ENCODE results near the gene RAB6B. TPM values are rescaled to one million over a fixed set of nuclear protein-coding genes. Genes with fewer than 3 reads are reported as not detected.

RAB6B gene
- total and polyA plus RNA-seq, 2 experiments from 2014 or later = 1.2 to 3.9 TPM

DNA sequence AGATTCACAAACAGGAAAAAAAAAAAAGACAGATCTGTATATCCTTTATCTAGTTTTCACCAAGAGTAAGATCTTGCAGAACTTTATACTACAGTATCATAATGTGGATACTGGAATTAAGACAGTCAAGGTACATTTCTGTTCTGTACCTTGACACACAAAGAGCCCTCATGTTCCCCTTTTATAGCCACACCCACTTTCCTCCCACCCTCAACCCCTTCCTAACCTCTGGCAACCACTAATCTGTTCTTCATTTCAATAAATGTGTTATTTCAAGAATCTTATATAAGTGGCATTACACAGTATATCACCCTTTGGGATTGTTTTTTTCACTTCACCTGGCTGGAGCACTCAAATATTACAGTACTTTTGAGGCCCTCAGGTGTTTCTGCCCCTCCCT is 3.6 kb upstream of the RAB6B start:
- Histone ChIP-seq H2AFZ (no peak overlapping the region), H3K79me2 (replicated peaks; ENCODE audit: insufficient read depth) (no peaks in the 10 kb centered on the region), H3K27ac (ENCODE audit: low read depth) (no peak overlapping the region), H3K9me2 (ENCODE audit: insufficient read depth) (no peaks in the 10 kb centered on the region), H3K4me2 (no peak overlapping the region), H3K4me3 (no peak overlapping the region), H3F3A (replicated peaks; ENCODE audit: low read depth) (no peaks in the 10 kb centered on the region), H3K4me1 (ENCODE audit: insufficient read depth) (no peaks in the 10 kb centered on the region), H3K27me3 (ENCODE audit: insufficient read depth) (peaks cover 35% of the 10 kb centered on the region), H4K20me1 (replicated peaks; ENCODE audit: insufficient read depth) (no peaks in the 10 kb centered on the region), H3K36me3 (ENCODE audit: insufficient read depth) (no peaks in the 10 kb centered on the region)
- Mint-ChIP-seq H3K36me3 (ENCODE audit: low read depth) (no peaks in the 10 kb centered on the region), H3K27ac (no peak overlapping the region), H3K9me3 (no peaks in the 10 kb centered on the region), H3K4me3 (no peak overlapping the region), H3K4me1 (no peaks in the 10 kb centered on the region), H3K27me3 (ENCODE audit: insufficient read depth, low read depth, poor library complexity) (peaks cover 21% of the 10 kb centered on the region)
- TF ChIP-seq STAT1 (IDR thresholded peaks at IDR 0.05; ENCODE audit: unreplicated experiment) (no peak), EZH2 (IDR thresholded peaks at IDR 0.05; ENCODE audit: low read depth, unreplicated experiment) (no peak), CREB1 (CRISPR knock-in tag; IDR thresholded peaks at IDR 0.05; ENCODE audit: low read depth) (no peak), EZH2phosphoT487 (IDR thresholded peaks at IDR 0.05; ENCODE audit: unreplicated experiment) (no peak), ZNF331 (CRISPR knock-in tag; IDR thresholded peaks at IDR 0.05; ENCODE audit: low read depth) (no peak), POLR2AphosphoS5 (IDR thresholded peaks at IDR 0.05; ENCODE audit: low read depth) (no peak), ZNF114 (CRISPR knock-in tag; IDR thresholded peaks at IDR 0.05) (no peak), JUNB (IDR thresholded peaks at IDR 0.05; ENCODE audit: unreplicated experiment) (no peak), NANOG (IDR thresholded peaks at IDR 0.05; ENCODE audit: borderline replicate concordance) (no peak)
- TF ChIP-seq, protein P1, sequence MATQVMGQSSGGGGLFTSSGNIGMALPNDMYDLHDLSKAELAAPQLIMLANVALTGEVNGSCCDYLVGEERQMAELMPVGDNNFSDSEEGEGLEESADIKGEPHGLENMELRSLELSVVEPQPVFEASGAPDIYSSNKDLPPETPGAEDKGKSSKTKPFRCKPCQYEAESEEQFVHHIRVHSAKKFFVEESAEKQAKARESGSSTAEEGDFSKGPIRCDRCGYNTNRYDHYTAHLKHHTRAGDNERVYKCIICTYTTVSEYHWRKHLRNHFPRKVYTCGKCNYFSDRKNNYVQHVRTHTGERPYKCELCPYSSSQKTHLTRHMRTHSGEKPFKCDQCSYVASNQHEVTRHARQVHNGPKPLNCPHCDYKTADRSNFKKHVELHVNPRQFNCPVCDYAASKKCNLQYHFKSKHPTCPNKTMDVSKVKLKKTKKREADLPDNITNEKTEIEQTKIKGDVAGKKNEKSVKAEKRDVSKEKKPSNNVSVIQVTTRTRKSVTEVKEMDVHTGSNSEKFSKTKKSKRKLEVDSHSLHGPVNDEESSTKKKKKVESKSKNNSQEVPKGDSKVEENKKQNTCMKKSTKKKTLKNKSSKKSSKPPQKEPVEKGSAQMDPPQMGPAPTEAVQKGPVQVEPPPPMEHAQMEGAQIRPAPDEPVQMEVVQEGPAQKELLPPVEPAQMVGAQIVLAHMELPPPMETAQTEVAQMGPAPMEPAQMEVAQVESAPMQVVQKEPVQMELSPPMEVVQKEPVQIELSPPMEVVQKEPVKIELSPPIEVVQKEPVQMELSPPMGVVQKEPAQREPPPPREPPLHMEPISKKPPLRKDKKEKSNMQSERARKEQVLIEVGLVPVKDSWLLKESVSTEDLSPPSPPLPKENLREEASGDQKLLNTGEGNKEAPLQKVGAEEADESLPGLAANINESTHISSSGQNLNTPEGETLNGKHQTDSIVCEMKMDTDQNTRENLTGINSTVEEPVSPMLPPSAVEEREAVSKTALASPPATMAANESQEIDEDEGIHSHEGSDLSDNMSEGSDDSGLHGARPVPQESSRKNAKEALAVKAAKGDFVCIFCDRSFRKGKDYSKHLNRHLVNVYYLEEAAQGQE (IDR thresholded peaks at IDR 0.05; ENCODE audit: unreplicated experiment) = no peak
- TF ChIP-seq, protein P2, sequence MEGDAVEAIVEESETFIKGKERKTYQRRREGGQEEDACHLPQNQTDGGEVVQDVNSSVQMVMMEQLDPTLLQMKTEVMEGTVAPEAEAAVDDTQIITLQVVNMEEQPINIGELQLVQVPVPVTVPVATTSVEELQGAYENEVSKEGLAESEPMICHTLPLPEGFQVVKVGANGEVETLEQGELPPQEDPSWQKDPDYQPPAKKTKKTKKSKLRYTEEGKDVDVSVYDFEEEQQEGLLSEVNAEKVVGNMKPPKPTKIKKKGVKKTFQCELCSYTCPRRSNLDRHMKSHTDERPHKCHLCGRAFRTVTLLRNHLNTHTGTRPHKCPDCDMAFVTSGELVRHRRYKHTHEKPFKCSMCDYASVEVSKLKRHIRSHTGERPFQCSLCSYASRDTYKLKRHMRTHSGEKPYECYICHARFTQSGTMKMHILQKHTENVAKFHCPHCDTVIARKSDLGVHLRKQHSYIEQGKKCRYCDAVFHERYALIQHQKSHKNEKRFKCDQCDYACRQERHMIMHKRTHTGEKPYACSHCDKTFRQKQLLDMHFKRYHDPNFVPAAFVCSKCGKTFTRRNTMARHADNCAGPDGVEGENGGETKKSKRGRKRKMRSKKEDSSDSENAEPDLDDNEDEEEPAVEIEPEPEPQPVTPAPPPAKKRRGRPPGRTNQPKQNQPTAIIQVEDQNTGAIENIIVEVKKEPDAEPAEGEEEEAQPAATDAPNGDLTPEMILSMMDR (conservative IDR thresholded peaks at IDR 0.05; ENCODE audit: low read depth in 2 of 2) = no peak
- TF ChIP-seq, protein P3, sequence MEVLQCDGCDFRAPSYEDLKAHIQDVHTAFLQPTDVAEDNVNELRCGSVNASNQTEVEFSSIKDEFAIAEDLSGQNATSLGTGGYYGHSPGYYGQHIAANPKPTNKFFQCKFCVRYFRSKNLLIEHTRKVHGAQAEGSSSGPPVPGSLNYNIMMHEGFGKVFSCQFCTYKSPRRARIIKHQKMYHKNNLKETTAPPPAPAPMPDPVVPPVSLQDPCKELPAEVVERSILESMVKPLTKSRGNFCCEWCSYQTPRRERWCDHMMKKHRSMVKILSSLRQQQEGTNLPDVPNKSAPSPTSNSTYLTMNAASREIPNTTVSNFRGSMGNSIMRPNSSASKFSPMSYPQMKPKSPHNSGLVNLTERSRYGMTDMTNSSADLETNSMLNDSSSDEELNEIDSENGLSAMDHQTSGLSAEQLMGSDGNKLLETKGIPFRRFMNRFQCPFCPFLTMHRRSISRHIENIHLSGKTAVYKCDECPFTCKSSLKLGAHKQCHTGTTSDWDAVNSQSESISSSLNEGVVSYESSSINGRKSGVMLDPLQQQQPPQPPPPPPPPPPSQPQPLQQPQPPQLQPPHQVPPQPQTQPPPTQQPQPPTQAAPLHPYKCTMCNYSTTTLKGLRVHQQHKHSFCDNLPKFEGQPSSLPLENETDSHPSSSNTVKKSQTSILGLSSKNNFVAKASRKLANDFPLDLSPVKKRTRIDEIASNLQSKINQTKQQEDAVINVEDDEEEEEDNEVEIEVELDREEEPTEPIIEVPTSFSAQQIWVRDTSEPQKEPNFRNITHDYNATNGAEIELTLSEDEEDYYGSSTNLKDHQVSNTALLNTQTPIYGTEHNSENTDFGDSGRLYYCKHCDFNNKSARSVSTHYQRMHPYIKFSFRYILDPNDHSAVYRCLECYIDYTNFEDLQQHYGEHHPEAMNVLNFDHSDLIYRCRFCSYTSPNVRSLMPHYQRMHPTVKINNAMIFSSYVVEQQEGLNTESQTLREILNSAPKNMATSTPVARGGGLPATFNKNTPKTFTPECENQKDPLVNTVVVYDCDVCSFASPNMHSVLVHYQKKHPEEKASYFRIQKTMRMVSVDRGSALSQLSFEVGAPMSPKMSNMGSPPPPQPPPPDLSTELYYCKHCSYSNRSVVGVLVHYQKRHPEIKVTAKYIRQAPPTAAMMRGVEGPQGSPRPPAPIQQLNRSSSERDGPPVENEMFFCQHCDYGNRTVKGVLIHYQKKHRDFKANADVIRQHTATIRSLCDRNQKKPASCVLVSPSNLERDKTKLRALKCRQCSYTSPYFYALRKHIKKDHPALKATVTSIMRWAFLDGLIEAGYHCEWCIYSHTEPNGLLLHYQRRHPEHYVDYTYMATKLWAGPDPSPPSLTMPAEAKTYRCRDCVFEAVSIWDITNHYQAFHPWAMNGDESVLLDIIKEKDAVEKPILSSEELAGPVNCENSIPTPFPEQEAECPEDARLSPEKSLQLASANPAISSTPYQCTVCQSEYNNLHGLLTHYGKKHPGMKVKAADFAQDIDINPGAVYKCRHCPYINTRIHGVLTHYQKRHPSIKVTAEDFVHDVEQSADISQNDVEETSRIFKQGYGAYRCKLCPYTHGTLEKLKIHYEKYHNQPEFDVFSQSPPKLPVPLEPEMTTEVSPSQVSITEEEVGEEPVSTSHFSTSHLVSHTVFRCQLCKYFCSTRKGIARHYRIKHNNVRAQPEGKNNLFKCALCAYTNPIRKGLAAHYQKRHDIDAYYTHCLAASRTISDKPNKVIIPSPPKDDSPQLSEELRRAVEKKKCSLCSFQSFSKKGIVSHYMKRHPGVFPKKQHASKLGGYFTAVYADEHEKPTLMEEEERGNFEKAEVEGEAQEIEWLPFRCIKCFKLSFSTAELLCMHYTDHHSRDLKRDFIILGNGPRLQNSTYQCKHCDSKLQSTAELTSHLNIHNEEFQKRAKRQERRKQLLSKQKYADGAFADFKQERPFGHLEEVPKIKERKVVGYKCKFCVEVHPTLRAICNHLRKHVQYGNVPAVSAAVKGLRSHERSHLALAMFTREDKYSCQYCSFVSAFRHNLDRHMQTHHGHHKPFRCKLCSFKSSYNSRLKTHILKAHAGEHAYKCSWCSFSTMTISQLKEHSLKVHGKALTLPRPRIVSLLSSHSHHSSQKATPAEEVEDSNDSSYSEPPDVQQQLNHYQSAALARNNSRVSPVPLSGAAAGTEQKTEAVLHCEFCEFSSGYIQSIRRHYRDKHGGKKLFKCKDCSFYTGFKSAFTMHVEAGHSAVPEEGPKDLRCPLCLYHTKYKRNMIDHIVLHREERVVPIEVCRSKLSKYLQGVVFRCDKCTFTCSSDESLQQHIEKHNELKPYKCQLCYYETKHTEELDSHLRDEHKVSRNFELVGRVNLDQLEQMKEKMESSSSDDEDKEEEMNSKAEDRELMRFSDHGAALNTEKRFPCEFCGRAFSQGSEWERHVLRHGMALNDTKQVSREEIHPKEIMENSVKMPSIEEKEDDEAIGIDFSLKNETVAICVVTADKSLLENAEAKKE (CRISPR knock-in tag; IDR thresholded peaks at IDR 0.05) = no peak
- TF ChIP-seq, protein P4, sequence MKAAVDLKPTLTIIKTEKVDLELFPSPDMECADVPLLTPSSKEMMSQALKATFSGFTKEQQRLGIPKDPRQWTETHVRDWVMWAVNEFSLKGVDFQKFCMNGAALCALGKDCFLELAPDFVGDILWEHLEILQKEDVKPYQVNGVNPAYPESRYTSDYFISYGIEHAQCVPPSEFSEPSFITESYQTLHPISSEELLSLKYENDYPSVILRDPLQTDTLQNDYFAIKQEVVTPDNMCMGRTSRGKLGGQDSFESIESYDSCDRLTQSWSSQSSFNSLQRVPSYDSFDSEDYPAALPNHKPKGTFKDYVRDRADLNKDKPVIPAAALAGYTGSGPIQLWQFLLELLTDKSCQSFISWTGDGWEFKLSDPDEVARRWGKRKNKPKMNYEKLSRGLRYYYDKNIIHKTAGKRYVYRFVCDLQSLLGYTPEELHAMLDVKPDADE (IDR thresholded peaks at IDR 0.05) = no peak
- DNase-seq (ENCODE audit: low spot score) (no peak), ATAC-seq (no peak)
